GM23338 (cell line): ENCODE data around the gene TELO2.

ENCODE experiments used
- CREB1 ChIP-seq: fragments of 250-450 bp; sonication (Bioruptor Pico); IDR thresholded peaks from 2 replicates; pipeline ENCODE4 v1.5.0; 2020; ENCODE audit warnings: low read depth, mild to moderate bottlenecking, moderate library complexity
- EZH2phosphoT487 ChIP-seq: fragments of 200-600 bp; sonication (generic); IDR thresholded peaks from one replicate; pipeline ENCODE4 v1.8.1; 2018; ENCODE audit warnings: antibody characterized with exemption; ENCODE audit not compliant: unreplicated experiment

DNA sequence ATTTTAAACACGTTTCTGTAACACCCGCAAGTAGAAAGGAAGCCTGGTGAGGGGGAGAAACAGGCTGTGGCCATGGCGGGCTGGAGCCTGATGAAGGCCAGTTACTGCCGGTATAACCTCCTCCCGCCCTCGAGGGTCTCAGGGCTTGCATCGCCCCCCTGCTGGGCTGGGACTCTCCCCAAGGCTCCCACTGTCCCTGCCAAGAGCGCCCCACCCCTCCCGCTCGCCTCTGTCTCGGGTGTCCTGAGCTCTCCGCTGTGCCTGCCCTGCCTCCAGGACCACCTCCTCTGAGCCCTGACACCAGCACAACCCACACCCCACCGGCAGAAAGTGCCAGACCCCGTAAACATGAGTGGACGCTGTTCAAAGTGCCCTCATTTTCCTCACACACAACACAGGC is 59.0 kb downstream of the TELO2 start:
- TF ChIP-seq EZH2phosphoT487 (no peak), CREB1 (CRISPR knock-in tag) (no peak)
